ENCODE measurements around the gene FBXL22. TPM values are rescaled to one million over a fixed set of nuclear protein-coding genes. Genes with fewer than 3 reads are reported as not detected.

Gene FBXL22
- total RNA-seq, 1 experiment from 2014 or later: 0.46 TPM

DNA sequence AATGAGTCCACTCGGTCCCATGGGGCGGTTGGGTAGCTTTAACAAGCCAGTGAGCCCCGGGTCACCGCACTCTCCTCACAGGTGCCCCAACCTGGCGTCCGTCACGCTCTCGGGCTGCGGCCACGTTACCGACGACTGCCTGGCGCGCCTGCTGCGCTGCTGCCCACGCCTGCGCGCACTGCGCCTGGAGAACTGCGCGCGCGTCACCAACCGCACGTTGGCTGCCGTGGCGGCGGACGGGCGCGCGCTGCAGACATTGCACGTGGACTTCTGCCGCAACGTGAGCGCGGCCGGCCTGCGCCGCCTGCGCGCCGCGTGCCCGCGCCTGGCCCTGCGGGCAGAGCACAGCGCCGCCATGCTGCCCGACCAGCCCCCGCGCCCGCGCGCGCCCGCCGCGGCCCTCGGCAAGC, 3.4 kb downstream of the FBXL22 start (continued):
- no peak for TF ChIP-seq AR (CRISPR knock-in tag; IDR thresholded peaks at IDR 0.05)
- TF ChIP-seq MYBL2 (CRISPR knock-in tag; IDR thresholded peaks at IDR 0.05): peak; percentile 78
- TF ChIP-seq MXD4 (CRISPR knock-in tag; IDR thresholded peaks at IDR 0.05; ENCODE audit: borderline replicate concordance): no peak
- no peak for TF ChIP-seq TEAD4 (CRISPR knock-in tag; IDR thresholded peaks at IDR 0.05)
- no peak for TF ChIP-seq ZNF219 (CRISPR knock-in tag; IDR thresholded peaks at IDR 0.05; ENCODE audit: borderline replicate concordance)
- TF ChIP-seq SP1 (CRISPR knock-in tag; conservative IDR thresholded peaks at IDR 0.05): no peak
- no peak for TF ChIP-seq RORB (CRISPR knock-in tag; IDR thresholded peaks at IDR 0.05)
- TF ChIP-seq CTCF (IDR thresholded peaks at IDR 0.05): no peak
- no peak for TF ChIP-seq ZNF121 (CRISPR knock-in tag; IDR thresholded peaks at IDR 0.05)
- no peak for TF ChIP-seq EMX1 (CRISPR knock-in tag; IDR thresholded peaks at IDR 0.05)
- peak; percentile 49; the same call in 1 of the 2 replicates for TF ChIP-seq ESRRA (CRISPR knock-in tag; IDR thresholded peaks at IDR 0.05; ENCODE audit: borderline replicate concordance)
- no peak for TF ChIP-seq NFATC4 (CRISPR knock-in tag; IDR thresholded peaks at IDR 0.05)
- no peak for TF ChIP-seq ERG (CRISPR knock-in tag; IDR thresholded peaks at IDR 0.05)
- no peak for TF ChIP-seq ZNF532 (CRISPR knock-in tag; IDR thresholded peaks at IDR 0.05; ENCODE audit: borderline replicate concordance)
- TF ChIP-seq, protein P1, sequence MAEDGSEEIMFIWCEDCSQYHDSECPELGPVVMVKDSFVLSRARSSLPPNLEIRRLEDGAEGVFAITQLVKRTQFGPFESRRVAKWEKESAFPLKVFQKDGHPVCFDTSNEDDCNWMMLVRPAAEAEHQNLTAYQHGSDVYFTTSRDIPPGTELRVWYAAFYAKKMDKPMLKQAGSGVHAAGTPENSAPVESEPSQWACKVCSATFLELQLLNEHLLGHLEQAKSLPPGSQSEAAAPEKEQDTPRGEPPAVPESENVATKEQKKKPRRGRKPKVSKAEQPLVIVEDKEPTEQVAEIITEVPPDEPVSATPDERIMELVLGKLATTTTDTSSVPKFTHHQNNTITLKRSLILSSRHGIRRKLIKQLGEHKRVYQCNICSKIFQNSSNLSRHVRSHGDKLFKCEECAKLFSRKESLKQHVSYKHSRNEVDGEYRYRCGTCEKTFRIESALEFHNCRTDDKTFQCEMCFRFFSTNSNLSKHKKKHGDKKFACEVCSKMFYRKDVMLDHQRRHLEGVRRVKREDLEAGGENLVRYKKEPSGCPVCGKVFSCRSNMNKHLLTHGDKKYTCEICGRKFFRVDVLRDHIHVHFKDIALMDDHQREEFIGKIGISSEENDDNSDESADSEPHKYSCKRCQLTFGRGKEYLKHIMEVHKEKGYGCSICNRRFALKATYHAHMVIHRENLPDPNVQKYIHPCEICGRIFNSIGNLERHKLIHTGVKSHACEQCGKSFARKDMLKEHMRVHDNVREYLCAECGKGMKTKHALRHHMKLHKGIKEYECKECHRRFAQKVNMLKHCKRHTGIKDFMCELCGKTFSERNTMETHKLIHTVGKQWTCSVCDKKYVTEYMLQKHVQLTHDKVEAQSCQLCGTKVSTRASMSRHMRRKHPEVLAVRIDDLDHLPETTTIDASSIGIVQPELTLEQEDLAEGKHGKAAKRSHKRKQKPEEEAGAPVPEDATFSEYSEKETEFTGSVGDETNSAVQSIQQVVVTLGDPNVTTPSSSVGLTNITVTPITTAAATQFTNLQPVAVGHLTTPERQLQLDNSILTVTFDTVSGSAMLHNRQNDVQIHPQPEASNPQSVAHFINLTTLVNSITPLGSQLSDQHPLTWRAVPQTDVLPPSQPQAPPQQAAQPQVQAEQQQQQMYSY (CRISPR knock-in tag; IDR thresholded peaks at IDR 0.05): no peak
- no peak for TF ChIP-seq ZNF512 (CRISPR knock-in tag; IDR thresholded peaks at IDR 0.05; ENCODE audit: borderline replicate concordance)
- TF ChIP-seq ZMAT4 (CRISPR knock-in tag; IDR thresholded peaks at IDR 0.05): no peak
- peak; percentile 76; the same call in 1 of the 2 replicates for TF ChIP-seq ZBTB21 (CRISPR knock-in tag; IDR thresholded peaks at IDR 0.05; ENCODE audit: borderline replicate concordance)
- TF ChIP-seq, protein P2, sequence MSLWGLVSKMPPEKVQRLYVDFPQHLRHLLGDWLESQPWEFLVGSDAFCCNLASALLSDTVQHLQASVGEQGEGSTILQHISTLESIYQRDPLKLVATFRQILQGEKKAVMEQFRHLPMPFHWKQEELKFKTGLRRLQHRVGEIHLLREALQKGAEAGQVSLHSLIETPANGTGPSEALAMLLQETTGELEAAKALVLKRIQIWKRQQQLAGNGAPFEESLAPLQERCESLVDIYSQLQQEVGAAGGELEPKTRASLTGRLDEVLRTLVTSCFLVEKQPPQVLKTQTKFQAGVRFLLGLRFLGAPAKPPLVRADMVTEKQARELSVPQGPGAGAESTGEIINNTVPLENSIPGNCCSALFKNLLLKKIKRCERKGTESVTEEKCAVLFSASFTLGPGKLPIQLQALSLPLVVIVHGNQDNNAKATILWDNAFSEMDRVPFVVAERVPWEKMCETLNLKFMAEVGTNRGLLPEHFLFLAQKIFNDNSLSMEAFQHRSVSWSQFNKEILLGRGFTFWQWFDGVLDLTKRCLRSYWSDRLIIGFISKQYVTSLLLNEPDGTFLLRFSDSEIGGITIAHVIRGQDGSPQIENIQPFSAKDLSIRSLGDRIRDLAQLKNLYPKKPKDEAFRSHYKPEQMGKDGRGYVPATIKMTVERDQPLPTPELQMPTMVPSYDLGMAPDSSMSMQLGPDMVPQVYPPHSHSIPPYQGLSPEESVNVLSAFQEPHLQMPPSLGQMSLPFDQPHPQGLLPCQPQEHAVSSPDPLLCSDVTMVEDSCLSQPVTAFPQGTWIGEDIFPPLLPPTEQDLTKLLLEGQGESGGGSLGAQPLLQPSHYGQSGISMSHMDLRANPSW (CRISPR knock-in tag; conservative IDR thresholded peaks at IDR 0.05; ENCODE audit: low read depth): 0 out of 2 replicates have a peak, but pooled peaks have one; percentile 85
- TF ChIP-seq, protein P3, sequence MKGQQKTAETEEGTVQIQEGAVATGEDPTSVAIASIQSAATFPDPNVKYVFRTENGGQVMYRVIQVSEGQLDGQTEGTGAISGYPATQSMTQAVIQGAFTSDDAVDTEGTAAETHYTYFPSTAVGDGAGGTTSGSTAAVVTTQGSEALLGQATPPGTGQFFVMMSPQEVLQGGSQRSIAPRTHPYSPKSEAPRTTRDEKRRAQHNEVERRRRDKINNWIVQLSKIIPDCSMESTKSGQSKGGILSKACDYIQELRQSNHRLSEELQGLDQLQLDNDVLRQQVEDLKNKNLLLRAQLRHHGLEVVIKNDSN (CRISPR knock-in tag; IDR thresholded peaks at IDR 0.05): peak; percentile 24; the same call in 1 of the 2 replicates

All from WTC11 (cell line).